Right kidney (tissue), 1 donor: ENCODE results near the gene TNFRSF6B.

Experiments used
- DNase-seq: peaks from one replicate; pipeline ENCODE4 v3.0.0-alpha.2; 2016

TNFRSF6B gene

GRCh38 chr20:63739130-63740069, 42.9 kb downstream of the TNFRSF6B start, which contains the start of gene SLC2A4RG:
Gene SLC2A4RG, plus strand, starts transcription at chr20:63739776. Its CDS starts 137 bp downstream, at chr20:63739913.
- DNase-seq, result peak; percentile 89

- no peak for DNase-seq
Observed at GRCh38 chr20:63740070-63740626, 43.7 kb downstream of the TNFRSF6B start.

GRCh38 chr20:63740627-63741353, 44.3 kb downstream of the TNFRSF6B start:
- peak; percentile 96 for DNase-seq

GRCh38 chr20:63741354-63741675, 44.9 kb downstream of the TNFRSF6B start:
- no peak for DNase-seq

GRCh38 chr20:63741676-63742380, 45.4 kb downstream of the TNFRSF6B start:
- no peak for DNase-seq

GRCh38 chr20:63742381-63743024, 46.1 kb downstream of the TNFRSF6B start:
- no peak for DNase-seq

GRCh38 chr20:63743210-63743970, 46.9 kb downstream of the TNFRSF6B start:
- DNase-seq, result no peak

- no peak for DNase-seq
Observed at GRCh38 chr20:63744158-63744557, 47.7 kb downstream of the TNFRSF6B start.

GRCh38 chr20:63744574-63745423, 48.3 kb downstream of the TNFRSF6B start:
- no peak for DNase-seq

- DNase-seq, result no peak
Observed at GRCh38 chr20:63745424-63745805, 49.0 kb downstream of the TNFRSF6B start.

GRCh38 chr20:63745961-63746731, 49.7 kb downstream of the TNFRSF6B start:
- no peak for DNase-seq

- no peak for DNase-seq
Observed at GRCh38 chr20:63746751-63747315, 50.4 kb downstream of the TNFRSF6B start.

- no peak for DNase-seq
Observed at GRCh38 chr20:63747622-63748069, 51.2 kb downstream of the TNFRSF6B start.
